H1 (cell line): ENCODE data around the gene CCPG1. TPM values are rescaled to one million over a fixed set of nuclear protein-coding genes. Genes with fewer than 3 reads are reported as not detected.

Experiments
- CREB1 ChIP-seq: IDR thresholded peaks from 2 replicates; pipeline ENCODE4 v1.6.1; 2012; ENCODE audit warnings: inconsistent platforms
- FOSL1 ChIP-seq: IDR thresholded peaks from 2 replicates; pipeline ENCODE4 v1.6.1; 2011; ENCODE audit warnings: mild to moderate bottlenecking, low read depth, low read length, moderate library complexity; ENCODE audit not compliant: insufficient read depth
- polyA plus RNA-seq, 7 experiments: library from polyadenylated mRNA; depleted of rRNA in 3 of 7; stranded (reverse) in 5 of 7; unstranded in 2 of 7; fragments of >200 nt in 5 of 7; fragments of 200-250 nt in 2 of 7; gene quantifications; 1 replicate in 5 of 7; 2 replicates in 1 of 7; 4 replicates in 1 of 7; pipeline versions ENCODE4 v1.2.1 to v1.2.3, GENCODE V29; 2011 to 2013; ENCODE audit warnings: missing spikeins in 2 of 7, mixed read lengths in 2 of 7
- total RNA-seq: library from RNA; stranded (reverse); fragmentation: NEBNext Ultra II Directional; extraction: Animal tissue kit (Norgen Biotek cat#: 25700); gene quantifications from 2 replicates; pipeline ENCODE4 v1.2.1, GENCODE V29; 2021

The CCPG1 gene
- total and polyA plus RNA-seq, 2 of the 8 experiments (the other 6 are each of a cell fraction or from before 2014, with no cell fraction given): 2.3 to 13.2 TPM

DNA sequence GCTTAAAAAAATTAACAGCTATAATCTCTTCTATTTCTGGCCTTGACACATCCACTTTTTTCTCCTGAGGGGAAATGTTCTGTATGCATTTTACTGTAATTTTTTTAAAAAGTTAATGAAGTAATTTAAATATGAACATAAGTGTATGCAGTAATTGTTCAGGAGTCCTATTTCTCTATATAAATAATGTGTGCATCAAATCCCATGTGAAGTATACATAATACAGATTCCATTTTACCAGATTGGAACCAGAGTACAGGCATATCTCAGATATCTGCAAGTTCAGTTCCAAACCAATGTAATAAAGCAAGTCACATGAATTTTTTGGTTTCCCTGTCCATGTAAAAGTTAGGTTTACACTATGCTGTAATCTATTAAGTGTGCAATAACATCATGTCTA lies 26.6 kb downstream of the CCPG1 start (continued):
- TF ChIP-seq FOSL1 (no peak), CREB1 (no peak)
